ENCODE results near the gene DDX17. TPM values are rescaled to one million over a fixed set of nuclear protein-coding genes. Genes with fewer than 3 reads are reported as not detected.

DDX17 gene
- total and polyA plus RNA-seq, 2 of the 4 experiments (the other 2 are of a cell fraction): 240 to 371 TPM

- TF ChIP-seq MAZ (IDR thresholded peaks at IDR 0.05; ENCODE audit: borderline replicate concordance, low read depth, low read length): no peak
Observed at GRCh38 chr22:38465673-38466490, 40.2 kb downstream of the DDX17 start (continued).

GRCh38 chr22:38464992-38465672, 41.0 kb downstream of the DDX17 start:
- Histone ChIP-seq H3K4me1 (ENCODE audit: control insufficient read depth, insufficient read depth, low read length) (peaks cover 13% of the 10 kb centered on the region), H3K9me1 (ENCODE audit: insufficient read depth, low read length) (peaks cover 8% of the 10 kb centered on the region), H3K4me3 (ENCODE audit: insufficient read depth, low read depth, low read length) (no peak overlapping the region), H3K79me1 (ENCODE audit: low read depth in 1 of 2, low read length in 2 of 2) (peaks cover 0 to 28% of the 10 kb centered on the region in 2 experiments; a peak in 3 of 4 replicates), H3K9me3 (ENCODE audit: control insufficient read depth, insufficient read depth, low read length) (no peaks in the 10 kb centered on the region), H3K4me2 (ENCODE audit: low read depth, low read length) (no peak overlapping the region), H3K56ac (ENCODE audit: extremely low read depth, insufficient read depth, low read length) (no peak overlapping the region), H2BK120ac (ENCODE audit: low read depth, low read length) (no peak overlapping the region), H3K9ac (ENCODE audit: low read depth, low read length) (no peak overlapping the region), H2AK5ac (ENCODE audit: low read depth, low read length) (0 out of 2 replicates have a peak overlapping the region, but pooled peaks have one; percentile 1), H4K8ac (ENCODE audit: low read depth in 2 of 2, low read length in 2 of 2) (no peak overlapping the region), H3K27ac (ENCODE audit: insufficient read depth, low read length) (no peak overlapping the region), H3K27me3 (ENCODE audit: control insufficient read depth, insufficient read depth, low read length) (peaks cover 19% of the 10 kb centered on the region), H4K91ac (ENCODE audit: insufficient read depth, low read depth, low read length) (no peak overlapping the region), H2AK9ac (replicated peaks; ENCODE audit: low read depth, low read length, poor library complexity) (no peak overlapping the region), H4K20me1 (ENCODE audit: insufficient read depth, low read length) (peaks cover 5% of the 10 kb centered on the region), H2AFZ (replicated peaks; ENCODE audit: low read length, poor library complexity) (peak overlapping the region; percentile 35), H3K36me3 (ENCODE audit: control insufficient read depth, insufficient read depth, low read length) (peaks cover under 1% of the 10 kb centered on the region; the same call in 1 of the 2 replicates), H4K5ac (ENCODE audit: low read depth, low read length) (no peak overlapping the region), H2BK15ac (ENCODE audit: low read depth, low read length) (no peak overlapping the region), H2BK20ac (ENCODE audit: low read depth, low read length) (no peak overlapping the region), H2BK5ac (ENCODE audit: low read depth, low read length, poor library complexity, severe bottlenecking) (no peak overlapping the region), H3K14ac (replicated peaks; ENCODE audit: low read depth, low read length) (no peak overlapping the region), H3K23ac (ENCODE audit: low read depth, low read length) (no peak overlapping the region), H3K4ac (ENCODE audit: low read depth, low read length) (no peak overlapping the region), H3K18ac (ENCODE audit: low read depth, low read length) (no peak overlapping the region)
- BruUV-seq (replicated peaks): no TSS peak
- CTCF ChIA-PET: no interaction called here
- in situ Hi-C loops (cut with MboI; ENCODE audit: low sequenced_read_pairs): no loop called here
- intact Hi-C loops (cut with micrococcal nuclease): no loop called here
- ATAC-seq (ENCODE audit: low read depth) (no peak), DNase-seq (no peak)
- WGBS, 2 experiments (ENCODE audit: extremely low coverage in 2 of 2, insufficient read length in 1 of 2): 100% methylated on average over 1 of the region's 10 CpGs; no CpG with 5 or more reads in 1 of the 2 experiments
- TF ChIP-seq RFX5 (IDR thresholded peaks at IDR 0.05; ENCODE audit: low read depth, low read length) (no peak), POLR2A (IDR thresholded peaks at IDR 0.05; ENCODE audit: low read depth, low read length) (no peak), RCOR1 (IDR thresholded peaks at IDR 0.05; ENCODE audit: insufficient replicate concordance, low read length) (no peak), CHD1 (IDR thresholded peaks at IDR 0.05; ENCODE audit: low read depth, low read length) (no peak), BHLHE40 (IDR thresholded peaks at IDR 0.05; ENCODE audit: low read depth, low read length) (no peak), NFE2L2 (IDR thresholded peaks at IDR 0.05; ENCODE audit: low read depth, low read length) (no peak), RAD21 (IDR thresholded peaks at IDR 0.05; ENCODE audit: low read length) (no peak), ELK1 (IDR thresholded peaks at IDR 0.05; ENCODE audit: borderline replicate concordance, low read depth, low read length) (no peak), MXI1 (IDR thresholded peaks at IDR 0.05; ENCODE audit: borderline replicate concordance, low read depth, low read length) (no peak), MAZ (IDR thresholded peaks at IDR 0.05; ENCODE audit: borderline replicate concordance, low read depth, low read length) (no peak), CEBPB (IDR thresholded peaks at IDR 0.05; ENCODE audit: low read depth, low read length) (no peak)
- TF ChIP-seq, protein P1, sequence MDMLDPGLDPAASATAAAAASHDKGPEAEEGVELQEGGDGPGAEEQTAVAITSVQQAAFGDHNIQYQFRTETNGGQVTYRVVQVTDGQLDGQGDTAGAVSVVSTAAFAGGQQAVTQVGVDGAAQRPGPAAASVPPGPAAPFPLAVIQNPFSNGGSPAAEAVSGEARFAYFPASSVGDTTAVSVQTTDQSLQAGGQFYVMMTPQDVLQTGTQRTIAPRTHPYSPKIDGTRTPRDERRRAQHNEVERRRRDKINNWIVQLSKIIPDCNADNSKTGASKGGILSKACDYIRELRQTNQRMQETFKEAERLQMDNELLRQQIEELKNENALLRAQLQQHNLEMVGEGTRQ (IDR thresholded peaks at IDR 0.05; ENCODE audit: low read depth, low read length): no peak
- POLR2A ChIA-PET (ENCODE audit: unreplicated experiment): no interaction called here
- dilution Hi-C loops (cut with HindIII; ENCODE audit: low sequenced_read_pairs, unreplicated experiment): no loop called here
